ENCODE results near the gene EDEM3. TPM values are rescaled to one million over a fixed set of nuclear protein-coding genes. Genes with fewer than 3 reads are reported as not detected.
"Not testable (repeated sequence)": the region's sequence is repeated elsewhere in the genome, so short reads cannot be mapped to it uniquely, and the experiment has no call there.

The EDEM3 gene, protein sequence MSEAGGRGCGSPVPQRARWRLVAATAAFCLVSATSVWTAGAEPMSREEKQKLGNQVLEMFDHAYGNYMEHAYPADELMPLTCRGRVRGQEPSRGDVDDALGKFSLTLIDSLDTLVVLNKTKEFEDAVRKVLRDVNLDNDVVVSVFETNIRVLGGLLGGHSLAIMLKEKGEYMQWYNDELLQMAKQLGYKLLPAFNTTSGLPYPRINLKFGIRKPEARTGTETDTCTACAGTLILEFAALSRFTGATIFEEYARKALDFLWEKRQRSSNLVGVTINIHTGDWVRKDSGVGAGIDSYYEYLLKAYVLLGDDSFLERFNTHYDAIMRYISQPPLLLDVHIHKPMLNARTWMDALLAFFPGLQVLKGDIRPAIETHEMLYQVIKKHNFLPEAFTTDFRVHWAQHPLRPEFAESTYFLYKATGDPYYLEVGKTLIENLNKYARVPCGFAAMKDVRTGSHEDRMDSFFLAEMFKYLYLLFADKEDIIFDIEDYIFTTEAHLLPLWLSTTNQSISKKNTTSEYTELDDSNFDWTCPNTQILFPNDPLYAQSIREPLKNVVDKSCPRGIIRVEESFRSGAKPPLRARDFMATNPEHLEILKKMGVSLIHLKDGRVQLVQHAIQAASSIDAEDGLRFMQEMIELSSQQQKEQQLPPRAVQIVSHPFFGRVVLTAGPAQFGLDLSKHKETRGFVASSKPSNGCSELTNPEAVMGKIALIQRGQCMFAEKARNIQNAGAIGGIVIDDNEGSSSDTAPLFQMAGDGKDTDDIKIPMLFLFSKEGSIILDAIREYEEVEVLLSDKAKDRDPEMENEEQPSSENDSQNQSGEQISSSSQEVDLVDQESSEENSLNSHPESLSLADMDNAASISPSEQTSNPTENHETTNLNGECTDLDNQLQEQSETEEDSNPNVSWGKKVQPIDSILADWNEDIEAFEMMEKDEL
- total RNA-seq (2014; rRNA removed; shearing (Covaris generic)), result 41.6 and 50.0 TPM in 2 replicates

- DNase-seq (ENCODE audit: low spot score), result peak; percentile 100
These were observed at the start of gene EDEM3 for GRCh38 chr1:184754476-184755225. Gene EDEM3 (minus strand): TSS chr1:184754858. CDS start chr1:184754646, 212 bp downstream.

- no peak for DNase-seq (ENCODE audit: low spot score)
These were observed 49.6 kb upstream of the EDEM3 start for GRCh38 chr1:184804220-184804619.

- DNase-seq (ENCODE audit: low spot score), result peak; percentile 20
These were observed 48.5 kb upstream of the EDEM3 start for GRCh38 chr1:184803180-184803492.

- DNase-seq (ENCODE audit: low spot score), result no peak
These were observed 47.9 kb upstream of the EDEM3 start for GRCh38 chr1:184802354-184803179.

DNA sequence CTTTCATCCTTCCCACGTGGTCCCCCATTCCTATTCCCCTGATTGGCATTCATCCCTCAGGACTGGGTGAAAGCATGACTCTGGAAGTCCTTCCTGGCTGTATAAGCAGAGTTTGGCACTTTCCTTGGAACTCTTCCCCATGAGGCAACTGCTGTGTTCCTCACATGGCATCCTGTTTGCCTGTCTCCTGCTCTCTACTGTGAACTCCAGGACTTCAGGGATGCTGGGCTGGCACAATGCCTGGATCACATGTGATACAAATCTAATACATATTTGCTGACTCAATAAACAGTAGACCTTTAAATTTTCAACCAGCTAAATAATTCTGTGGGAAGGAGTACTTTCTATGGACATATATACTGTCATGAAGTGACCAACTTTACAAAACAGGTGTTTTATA, 46.8 kb upstream of the EDEM3 start:
- DNase-seq (ENCODE audit: low spot score), result no peak

GRCh38 chr1:184800876-184801275, 46.2 kb upstream of the EDEM3 start:
- DNase-seq (ENCODE audit: low spot score), result no peak

DNA sequence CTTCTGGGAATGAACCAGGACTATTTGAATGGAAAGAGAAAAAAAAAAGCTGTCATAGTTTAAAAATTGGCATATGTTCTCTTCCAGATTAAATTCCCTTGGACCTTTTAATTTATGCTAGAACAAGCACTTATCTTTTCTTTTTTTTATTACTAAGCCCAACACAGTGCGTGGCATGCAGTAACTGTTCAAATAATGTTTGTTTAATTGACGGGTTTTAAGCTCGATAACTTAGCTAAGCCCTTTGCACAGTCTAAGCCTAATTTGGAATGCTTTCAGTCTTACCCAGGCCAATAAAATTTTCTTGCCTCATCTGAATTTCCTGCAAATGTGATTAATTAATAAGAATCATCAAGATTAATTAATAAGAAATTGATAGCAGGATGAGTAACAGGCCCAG, 39.3 kb upstream of the EDEM3 start:
- no peak for DNase-seq (ENCODE audit: low spot score)

DNA sequence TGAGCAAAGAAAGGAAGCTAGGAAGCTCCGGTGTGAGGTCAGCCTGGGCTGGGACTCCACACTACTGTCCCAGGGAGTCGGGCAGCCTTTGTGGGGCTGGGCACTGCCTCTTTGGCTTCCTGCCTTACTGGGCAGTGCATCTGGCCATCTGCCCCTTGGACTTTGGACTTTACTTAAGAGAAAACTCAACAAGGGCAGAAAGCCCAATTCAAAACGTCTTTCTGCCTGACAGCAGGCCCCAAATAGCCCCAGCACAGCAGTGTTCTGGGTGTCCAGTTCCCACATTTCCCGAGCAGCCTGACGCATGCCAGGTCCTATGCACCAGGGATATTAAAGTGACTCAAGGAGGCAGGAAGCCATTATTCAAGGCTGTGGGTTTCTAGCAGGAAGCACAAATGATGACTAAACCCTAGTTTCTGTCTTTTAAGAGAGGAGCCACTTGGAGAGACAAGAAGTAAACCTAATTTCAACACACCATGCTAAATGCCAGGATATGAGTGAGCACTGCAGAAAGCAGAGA, 37.9 kb upstream of the EDEM3 start:
- DNase-seq (ENCODE audit: low spot score), result peak; percentile 99

DNA sequence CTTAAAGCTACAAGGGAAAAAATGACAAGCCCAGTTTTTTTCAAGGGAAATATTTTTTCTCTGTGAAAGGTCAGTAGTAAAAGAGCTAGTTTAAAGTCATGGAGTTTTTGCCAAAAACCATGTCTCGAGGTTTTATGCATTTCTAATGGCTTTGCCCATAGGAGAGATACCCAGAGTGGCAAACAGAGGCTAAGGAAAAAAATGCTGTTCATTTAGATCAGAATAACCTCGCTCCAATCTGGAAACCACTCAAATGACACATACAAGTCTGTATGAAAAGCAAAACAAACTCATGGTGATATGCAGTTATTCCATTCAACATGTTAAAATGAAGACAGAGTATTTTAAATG, 36.9 kb upstream of the EDEM3 start:
- peak; percentile 28 for DNase-seq (ENCODE audit: low spot score)

- DNase-seq (ENCODE audit: low spot score), result peak; percentile 23
These were observed 36.2 kb upstream of the EDEM3 start for GRCh38 chr1:184790642-184791549.

- DNase-seq (ENCODE audit: low spot score), result no peak
These were observed 35.2 kb upstream of the EDEM3 start for GRCh38 chr1:184789884-184790283.

DNA sequence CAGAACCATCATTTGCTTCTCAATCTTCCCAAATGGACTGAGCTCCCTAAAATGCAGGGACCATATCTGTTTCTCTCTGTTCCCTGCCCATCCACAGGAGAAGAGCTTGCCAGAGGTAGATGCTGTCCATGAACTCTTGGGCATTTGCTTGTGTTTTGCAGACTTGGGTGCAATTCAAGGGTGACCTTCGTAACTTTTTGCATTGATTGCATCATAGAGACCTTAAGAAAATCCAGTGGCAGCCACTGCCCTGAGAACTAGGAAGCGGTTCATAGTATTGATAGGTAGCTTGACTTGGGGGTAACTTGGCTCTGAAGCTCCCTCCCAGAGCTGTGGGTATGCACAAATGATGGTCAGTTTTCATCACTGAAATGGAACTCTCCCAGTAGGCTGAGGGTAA, 34.3 kb upstream of the EDEM3 start:
- no peak for DNase-seq (ENCODE audit: low spot score)

DNA sequence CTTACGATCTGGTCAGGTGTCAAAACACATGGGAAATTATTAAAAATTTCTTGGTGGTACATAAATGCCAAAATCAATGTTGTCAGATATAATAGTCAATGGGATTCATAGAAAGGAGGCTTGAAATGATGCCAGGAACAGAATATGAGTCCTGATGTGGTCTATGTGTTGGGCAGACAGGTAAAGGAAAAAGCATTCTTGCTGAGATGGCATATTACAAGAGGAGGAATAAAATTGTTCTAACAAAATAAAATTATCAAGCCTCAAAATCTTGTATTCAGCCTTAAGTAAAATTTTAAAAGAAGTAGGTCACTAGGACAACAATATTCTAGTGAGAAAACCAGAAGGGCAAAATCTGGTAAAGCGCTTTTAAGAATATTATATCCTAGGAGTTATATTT, 30.9 kb upstream of the EDEM3 start:
- DNase-seq (ENCODE audit: low spot score), result no peak

DNA sequence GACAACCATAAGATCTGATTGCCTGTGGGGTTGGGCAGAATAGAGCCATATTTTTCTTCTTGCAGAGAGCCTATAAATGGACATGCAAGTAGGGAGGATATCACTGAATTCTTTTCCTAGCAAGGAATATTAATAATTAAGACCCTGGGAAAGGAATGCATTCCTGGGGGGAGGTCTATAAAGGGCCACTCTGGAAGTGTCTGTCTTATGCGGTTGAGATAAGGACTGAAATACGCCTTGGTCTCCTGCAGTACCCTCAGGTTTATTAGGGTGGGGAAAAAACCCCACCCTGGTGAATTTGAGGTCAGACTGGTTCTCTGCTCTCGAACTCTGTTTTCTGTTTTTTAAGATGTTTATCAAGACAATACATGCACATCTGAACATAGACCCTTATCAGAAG, 29.1 kb upstream of the EDEM3 start:
- not testable (repeated sequence) for DNase-seq (ENCODE audit: low spot score)

DNA sequence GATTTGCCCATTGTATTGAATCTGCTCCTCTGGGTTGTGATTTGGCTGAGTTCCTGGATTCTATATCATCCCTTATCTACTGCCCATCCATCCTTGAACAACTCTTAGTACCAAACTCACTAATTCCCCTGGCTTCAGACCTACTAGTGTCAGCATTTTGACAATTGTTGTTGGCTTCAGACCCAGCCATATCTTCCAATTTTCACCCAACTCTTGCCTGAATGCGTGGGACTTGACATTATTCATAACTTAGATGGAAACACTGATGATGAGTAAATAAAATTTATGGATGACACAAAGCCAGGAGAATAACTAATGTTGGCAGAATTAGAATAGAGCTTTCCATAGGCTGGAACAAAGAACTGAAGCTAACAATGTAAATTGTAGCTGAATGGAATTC, 27.3 kb upstream of the EDEM3 start:
- no peak for DNase-seq (ENCODE audit: low spot score)

- no peak for DNase-seq (ENCODE audit: low spot score)
These were observed 21.2 kb upstream of the EDEM3 start for GRCh38 chr1:184775885-184776284.

- DNase-seq (ENCODE audit: low spot score), result no peak
These were observed 20.7 kb upstream of the EDEM3 start for GRCh38 chr1:184775329-184775728.

GRCh38 chr1:184773762-184774320, 19.2 kb upstream of the EDEM3 start:
- DNase-seq (ENCODE audit: low spot score), result no peak

- no peak for DNase-seq (ENCODE audit: low spot score)
These were observed 16.6 kb upstream of the EDEM3 start for GRCh38 chr1:184771190-184771691.
